Muscle of leg (tissue), 11 donors: ENCODE data around the gene WDR35. TPM values are rescaled to one million over a fixed set of nuclear protein-coding genes. Genes with fewer than 3 reads are reported as not detected.
A peak's percentile ranks its signal among the peaks of the same experiment; 100 is the strongest.
"Not testable (repeated sequence)": the region's sequence is repeated elsewhere in the genome, so short reads cannot be mapped to it uniquely, and the experiment has no call there.

ENCODE experiments used
- DNase-seq: peaks from one replicate; pipeline ENCODE4 v3.0.0; 2013
- H3K27ac ChIP-seq: one replicate; pipeline ENCODE4 v1.5.1; 2013; ENCODE audit warnings: mild to moderate bottlenecking, low read length, control low read depth
- H3K27me3 ChIP-seq: one replicate; pipeline ENCODE4 v1.6.1; 2013; ENCODE audit warnings: low read length; ENCODE audit not compliant: control insufficient read depth, insufficient read depth
- H3K36me3 ChIP-seq: one replicate; pipeline ENCODE4 v1.6.1; 2013; ENCODE audit warnings: low read length; ENCODE audit not compliant: control insufficient read depth, insufficient read depth
- H3K4me1 ChIP-seq: one replicate; pipeline ENCODE4 v1.6.1; 2013; ENCODE audit warnings: low read length; ENCODE audit not compliant: control insufficient read depth, insufficient read depth
- H3K4me3 ChIP-seq: one replicate; pipeline ENCODE4 v1.5.1; 2013; ENCODE audit warnings: low read length, control low read depth
- H3K9me3 ChIP-seq: replicated peaks from 2 replicates; pipeline ENCODE4 v1.6.1; 2013; ENCODE audit warnings: low read depth, low read length; ENCODE audit not compliant: control insufficient read depth
- WGBS: methylation state at CpG from one replicate; pipeline ENCODE4 v1.1.5; 2013; ENCODE audit warnings: missing lambda C conversion rate; ENCODE audit not compliant: insufficient coverage; 5-methylcytosine and 5-hydroxymethylcytosine counted together
- polyA plus RNA-seq, 8 donors: library from polyadenylated mRNA; unstranded; fragments of 120-200 nt; gene quantifications; one replicate each; pipeline versions ENCODE4 v1.2.1 to v1.2.3, GENCODE V29; 2013; ENCODE audit warnings: inconsistent platforms in 1 of 8, low replicate concordance in 1 of 8; ENCODE audit not compliant: insufficient read length in 8 of 8, insufficient read depth in 1 of 8
- total RNA-seq: library from RNA; stranded (reverse); fragments of 120-200 nt; gene quantifications from one replicate; pipeline ENCODE4 v1.2.4, GENCODE V29; 2013

Gene WDR35
- total and polyA plus RNA-seq, 9 donors = 5.5 to 11.3 (median 7.8) TPM

- no peaks in the 10 kb centered on the region for H3K36me3 ChIP-seq
- H3K4me1 ChIP-seq = no peaks in the 10 kb centered on the region
- WGBS = no CpG with 5 or more reads among the region's 2 CpGs
- DNase-seq = peak; percentile 26
- no peaks in the 10 kb centered on the region for H3K27me3 ChIP-seq
- H3K9me3 ChIP-seq = no peaks in the 10 kb centered on the region
- H3K4me3 ChIP-seq = no peak overlapping the region
- no peak overlapping the region for H3K27ac ChIP-seq
Measured at GRCh38 chr2:19944205-19944845, 45.6 kb downstream of the WDR35 start.

- Histone ChIP-seq H3K27me3 (no peaks in the 10 kb centered on the region), H3K36me3 (peaks cover 3% of the 10 kb centered on the region), H3K9me3 (no peaks in the 10 kb centered on the region), H3K4me1 (no peaks in the 10 kb centered on the region), H3K4me3 (no peak overlapping the region), H3K27ac (no peak overlapping the region)
- DNase-seq = no peak
- no CpG with 5 or more reads among the region's 1 CpG for WGBS
Measured at GRCh38 chr2:19943189-19943588, 46.7 kb downstream of the WDR35 start.

DNA sequence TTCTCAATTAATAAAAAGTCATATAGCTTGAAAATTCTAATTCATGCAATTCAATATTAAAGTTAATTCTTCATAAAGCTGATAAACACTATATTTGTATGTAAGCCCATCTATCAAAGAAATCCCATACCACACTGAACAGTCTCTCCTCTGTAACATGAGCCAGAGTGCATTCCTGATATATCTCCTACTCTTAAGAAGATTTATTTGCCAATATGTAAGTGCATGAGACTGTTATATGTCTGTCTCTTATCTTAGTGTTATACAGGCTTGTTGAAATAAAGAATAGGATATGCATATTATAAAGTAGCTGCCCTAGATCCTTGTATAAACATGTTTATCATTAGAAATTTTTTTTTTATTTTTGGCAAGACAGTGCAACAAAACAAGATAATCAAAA, 47.7 kb downstream of the WDR35 start:
- no peak overlapping the region for H3K4me3 ChIP-seq
- no peak overlapping the region for H3K27ac ChIP-seq
- DNase-seq = no peak
- H3K4me1 ChIP-seq = no peaks in the 10 kb centered on the region
- peaks cover 8% of the 10 kb centered on the region for H3K36me3 ChIP-seq
- H3K27me3 ChIP-seq = no peaks in the 10 kb centered on the region
- H3K9me3 ChIP-seq = no peaks in the 10 kb centered on the region

DNA sequence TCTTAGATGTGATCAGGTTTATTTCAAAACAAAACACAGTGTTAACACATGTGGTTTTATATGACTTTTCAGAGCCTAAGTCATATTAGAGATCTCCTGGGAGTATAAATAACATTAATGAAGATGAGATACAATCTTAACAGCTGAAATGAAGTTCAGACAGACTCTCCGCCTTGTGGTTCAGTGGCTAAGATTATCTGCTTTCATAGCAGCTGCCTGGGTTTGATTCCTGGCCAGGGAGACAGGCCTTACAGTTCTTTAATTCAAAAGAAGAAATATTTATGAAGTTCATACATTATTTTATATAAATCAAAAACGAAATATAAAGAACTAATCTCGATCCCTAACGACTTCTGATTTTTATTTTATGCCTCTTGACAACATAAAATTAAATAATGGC, 52.9 kb downstream of the WDR35 start:
- no peak for DNase-seq
- Histone ChIP-seq H3K27ac (no peak overlapping the region), H3K4me3 (no peak overlapping the region), H3K27me3 (no peaks in the 10 kb centered on the region), H3K9me3 (no peaks in the 10 kb centered on the region), H3K36me3 (peaks cover 13% of the 10 kb centered on the region), H3K4me1 (no peaks in the 10 kb centered on the region)
- no CpG with 5 or more reads among the region's 4 CpGs for WGBS

- no peaks in the 10 kb centered on the region for H3K4me1 ChIP-seq
- WGBS = 83% methylated on average over 1 of the region's 2 CpGs
- no peaks in the 10 kb centered on the region for H3K27me3 ChIP-seq
- H3K27ac ChIP-seq = no peak overlapping the region
- no peaks in the 10 kb centered on the region for H3K9me3 ChIP-seq
- no peak for DNase-seq
- no peak overlapping the region for H3K4me3 ChIP-seq
- H3K36me3 ChIP-seq = peaks cover 13% of the 10 kb centered on the region
Measured at GRCh38 chr2:19936203-19936602, 53.7 kb downstream of the WDR35 start.

GRCh38 chr2:19933351-19933981, 56.4 kb downstream of the WDR35 start:
- no peak for DNase-seq
- Histone ChIP-seq H3K9me3 (no peaks in the 10 kb centered on the region), H3K27ac (no peak overlapping the region), H3K36me3 (peaks cover 15% of the 10 kb centered on the region), H3K4me1 (no peaks in the 10 kb centered on the region), H3K4me3 (no peak overlapping the region), H3K27me3 (no peaks in the 10 kb centered on the region)
- WGBS = 89% methylated on average over 1 of the region's 5 CpGs

DNA sequence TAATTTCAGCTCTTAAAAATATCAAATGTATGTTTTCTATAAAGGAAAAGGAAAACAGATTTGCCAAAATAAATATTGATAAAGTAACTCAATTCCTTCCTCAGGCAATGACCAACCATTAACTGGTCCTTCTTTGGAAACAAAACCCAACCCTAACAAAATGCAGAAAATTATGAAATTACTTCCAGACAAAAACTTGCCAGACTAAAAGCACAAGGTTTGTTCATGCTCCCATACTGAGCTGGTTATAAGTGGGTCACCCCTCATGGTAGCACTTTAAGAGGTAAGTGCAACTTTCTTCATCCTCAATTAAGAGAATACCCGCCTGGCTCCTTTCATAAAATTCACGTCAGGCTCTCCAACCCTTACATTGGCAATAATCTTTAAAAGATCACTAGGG, 57.0 kb downstream of the WDR35 start:
- Histone ChIP-seq H3K36me3 (peaks cover 13% of the 10 kb centered on the region), H3K4me3 (no peak overlapping the region), H3K27ac (no peak overlapping the region), H3K4me1 (no peaks in the 10 kb centered on the region), H3K27me3 (no peaks in the 10 kb centered on the region), H3K9me3 (peaks cover 1% of the 10 kb centered on the region)
- DNase-seq = no peak
- 92% methylated on average over 2 of the region's 2 CpGs for WGBS

DNA sequence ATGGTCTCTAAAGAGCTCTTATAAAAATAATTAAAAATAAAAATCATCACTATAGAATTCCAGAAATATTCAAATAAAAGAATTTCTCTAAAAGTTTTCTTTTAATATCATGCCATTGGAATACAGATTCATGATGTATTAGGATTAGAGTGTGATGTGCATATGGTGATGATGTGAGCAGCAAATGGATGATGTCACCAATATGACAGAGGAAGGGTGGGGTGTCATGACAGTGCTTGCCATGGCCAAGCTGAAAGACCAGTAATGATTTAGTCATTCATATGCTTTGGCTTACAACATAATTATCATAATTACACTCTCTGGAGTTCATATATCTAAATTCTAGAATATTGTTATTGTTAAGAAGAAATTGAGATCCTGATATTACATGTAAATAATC, 60.7 kb downstream of the WDR35 start:
- no peak for DNase-seq
- H3K27ac ChIP-seq = no peak overlapping the region
- H3K36me3 ChIP-seq = peaks cover 8% of the 10 kb centered on the region
- peaks cover 4% of the 10 kb centered on the region for H3K9me3 ChIP-seq
- H3K4me1 ChIP-seq = no peaks in the 10 kb centered on the region
- no peak overlapping the region for H3K4me3 ChIP-seq
- no peaks in the 10 kb centered on the region for H3K27me3 ChIP-seq

DNA sequence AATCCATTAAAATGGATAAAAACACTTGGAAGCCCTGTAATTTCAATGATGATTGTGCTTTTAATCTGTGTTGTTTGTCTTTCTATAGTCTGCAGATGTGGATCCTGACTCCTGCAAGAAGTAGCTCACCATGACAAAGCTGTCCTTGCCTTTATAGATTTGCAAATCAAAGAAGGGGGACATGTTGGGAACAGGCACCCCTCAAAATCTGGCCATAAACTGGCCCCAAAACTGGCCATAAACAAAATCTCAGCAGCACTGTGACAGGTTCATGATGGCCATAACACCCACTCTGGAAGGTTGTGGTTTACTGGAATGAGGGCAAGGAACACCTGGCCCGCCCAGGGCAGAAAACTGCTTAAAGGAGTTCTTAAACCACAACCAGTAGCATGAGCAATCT, 62.1 kb downstream of the WDR35 start:
- H3K27me3 ChIP-seq, H3K36me3 ChIP-seq, H3K4me3 ChIP-seq, H3K4me1 ChIP-seq, DNase-seq, H3K27ac ChIP-seq, H3K9me3 ChIP-seq: not testable (repeated sequence)
- WGBS = no CpG with 5 or more reads among the region's 1 CpG

- H3K36me3 ChIP-seq, H3K9me3 ChIP-seq, H3K27ac ChIP-seq, H3K4me1 ChIP-seq, H3K4me3 ChIP-seq, H3K27me3 ChIP-seq, DNase-seq: not testable (repeated sequence)
- 95% methylated on average over 3 of the region's 4 CpGs for WGBS
Measured at GRCh38 chr2:19924526-19924925, 65.4 kb downstream of the WDR35 start.

DNA sequence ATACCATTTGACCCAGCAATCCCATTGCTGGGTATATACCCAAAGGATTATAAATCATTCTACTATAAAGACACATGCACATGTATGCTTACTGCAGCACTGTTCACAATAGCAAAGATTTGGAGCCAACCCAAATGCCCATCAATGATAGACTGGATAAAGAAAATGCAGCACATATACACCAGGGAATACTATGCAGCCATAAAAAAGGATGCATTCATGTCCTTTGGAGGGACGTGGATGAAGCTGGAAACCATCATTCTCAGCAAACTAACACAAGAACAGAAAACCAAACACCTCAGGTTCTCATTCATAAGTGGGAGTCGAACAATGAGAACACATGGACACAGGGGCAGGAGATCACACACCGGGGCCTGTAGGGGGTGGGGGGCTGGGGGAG, 67.7 kb downstream of the WDR35 start:
- not testable (repeated sequence) for H3K27me3 ChIP-seq, H3K4me3 ChIP-seq
- WGBS = 100% methylated on average over 1 of the region's 3 CpGs

More for the DNA sequence above, 67.7 kb downstream of the WDR35 start:
- not testable (repeated sequence) for H3K36me3 ChIP-seq, H3K4me1 ChIP-seq, H3K9me3 ChIP-seq, H3K27ac ChIP-seq, DNase-seq
